Left hindlimb (tissue), 1 donor: ENCODE data around the gene DGKD.

Source experiments
- DNase-seq: peaks from one replicate; pipeline ENCODE4 v3.0.0-alpha.2; 2018

The DGKD gene

GRCh38 chr2:233448575-233448974 is 94.3 kb downstream of the DGKD start:
- DNase-seq: no peak

GRCh38 chr2:233449081-233449901 is 95.0 kb downstream of the DGKD start:
- peak; percentile 46 for DNase-seq

GRCh38 chr2:233449921-233450863 is 95.9 kb downstream of the DGKD start:
- peak; percentile 25 for DNase-seq

- peak; percentile 27 for DNase-seq
Measured at GRCh38 chr2:233450864-233451575, 96.7 kb downstream of the DGKD start.

DNA sequence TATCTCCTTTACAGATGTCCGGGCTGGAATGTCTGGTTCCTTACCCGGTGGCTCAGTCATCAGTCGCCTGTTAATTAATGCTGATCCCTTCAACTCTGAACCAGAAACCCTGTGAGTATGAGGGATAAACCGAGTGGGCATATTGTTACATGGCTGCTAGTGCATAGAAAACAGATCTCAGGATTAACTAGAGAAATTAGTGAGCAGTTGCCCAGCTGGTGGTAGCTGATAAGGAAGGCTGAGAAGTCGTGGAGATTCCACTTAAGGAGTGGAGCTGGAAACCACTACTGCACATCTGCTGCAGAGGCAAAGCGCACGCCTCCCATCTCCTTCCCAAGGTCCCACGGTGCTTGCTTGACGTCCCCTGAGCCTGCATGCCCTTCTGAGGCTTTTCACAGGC is 97.7 kb downstream of the DGKD start:
- no peak for DNase-seq

- no peak for DNase-seq
Measured at GRCh38 chr2:233453111-233453915, 99.0 kb downstream of the DGKD start.

GRCh38 chr2:233453916-233454315 is 99.6 kb downstream of the DGKD start:
- no peak for DNase-seq

DNA sequence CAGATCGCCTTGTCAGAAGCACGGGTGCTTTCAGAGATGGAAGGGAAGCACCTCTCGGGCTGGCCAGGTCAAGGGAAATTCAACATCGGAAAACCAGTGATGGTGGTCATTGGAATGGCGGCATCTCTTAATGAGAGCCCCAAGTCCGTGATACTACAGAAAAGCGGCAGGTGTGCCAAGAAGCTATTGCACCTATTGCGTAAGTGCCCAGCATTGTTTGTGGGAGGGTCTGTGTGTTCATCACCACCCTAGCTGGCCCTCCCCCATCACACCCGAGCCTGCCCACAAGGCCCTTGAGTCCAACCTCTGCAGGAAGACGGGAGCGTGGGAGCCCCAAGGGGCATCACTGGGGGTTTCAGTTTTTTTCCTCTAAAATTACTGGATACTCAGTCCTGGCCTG is 100.7 kb downstream of the DGKD start:
- DNase-seq: no peak

DNA sequence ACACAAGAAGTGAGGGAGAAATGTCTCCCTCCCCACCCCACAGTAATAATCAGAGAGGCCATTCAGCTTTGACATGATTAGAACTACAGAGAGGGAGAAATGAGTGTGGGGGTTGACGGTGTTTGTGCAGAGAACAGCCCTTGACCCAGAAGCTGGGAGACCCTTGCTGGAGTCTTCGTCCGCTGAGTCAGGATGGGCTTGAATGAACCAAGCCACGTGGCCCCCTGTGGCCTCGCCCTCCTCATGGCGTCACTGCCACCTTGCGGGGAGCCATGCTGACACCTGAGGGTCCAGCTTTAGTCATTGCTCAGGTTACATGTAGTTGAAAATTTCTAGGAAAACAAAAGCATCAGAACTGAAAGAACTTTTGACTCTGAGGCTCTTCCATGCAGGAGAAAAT is 101.2 kb downstream of the DGKD start:
- DNase-seq: no peak

GRCh38 chr2:233456111-233456510 is 101.8 kb downstream of the DGKD start:
- no peak for DNase-seq

DNA sequence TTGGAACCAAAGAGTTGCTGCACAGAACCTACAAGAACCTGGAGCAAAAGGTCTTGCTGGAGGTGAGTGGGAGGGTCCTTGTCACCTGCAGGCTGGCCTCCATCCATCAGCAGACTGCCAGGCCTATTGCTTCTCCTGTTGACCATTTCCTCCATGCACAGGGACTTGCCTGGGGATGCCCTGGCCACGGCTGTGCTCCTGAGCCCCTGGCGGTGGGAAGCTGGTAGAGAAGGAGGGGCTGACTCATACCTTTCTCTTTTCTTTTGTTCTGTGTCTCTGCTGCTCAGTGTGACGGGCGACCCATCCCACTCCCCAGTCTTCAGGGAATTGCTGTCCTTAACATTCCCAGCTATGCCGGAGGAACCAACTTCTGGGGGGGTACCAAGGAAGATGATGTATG is 102.6 kb downstream of the DGKD start:
- peak; percentile 22 for DNase-seq

- no peak for DNase-seq
Measured at GRCh38 chr2:233457356-233457755, 103.1 kb downstream of the DGKD start.

- DNase-seq: no peak
Measured at GRCh38 chr2:233458031-233458610, 103.8 kb downstream of the DGKD start.

DNA sequence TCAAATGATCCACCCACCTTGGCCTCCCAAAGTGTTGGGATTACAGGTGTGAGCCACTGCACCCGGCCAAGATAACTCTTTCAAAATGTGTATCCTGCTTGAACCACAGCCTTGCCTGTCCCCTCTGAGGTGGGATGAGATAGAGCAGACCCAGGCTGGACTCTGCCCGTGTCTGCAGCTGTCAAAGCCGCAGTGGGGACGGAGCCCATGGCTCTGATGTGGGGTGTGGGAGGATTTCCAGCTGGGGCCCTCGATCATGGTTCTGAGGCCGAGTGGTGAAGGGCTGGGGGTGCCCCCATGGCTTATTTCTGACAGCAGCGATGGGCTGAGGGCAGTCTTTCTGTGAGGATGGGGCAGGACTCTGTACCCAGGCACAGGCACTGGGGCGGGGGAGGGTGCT is 104.5 kb downstream of the DGKD start:
- DNase-seq: peak; percentile 18

- DNase-seq: peak; percentile 12
Measured at GRCh38 chr2:233459426-233459825, 105.1 kb downstream of the DGKD start.

DNA sequence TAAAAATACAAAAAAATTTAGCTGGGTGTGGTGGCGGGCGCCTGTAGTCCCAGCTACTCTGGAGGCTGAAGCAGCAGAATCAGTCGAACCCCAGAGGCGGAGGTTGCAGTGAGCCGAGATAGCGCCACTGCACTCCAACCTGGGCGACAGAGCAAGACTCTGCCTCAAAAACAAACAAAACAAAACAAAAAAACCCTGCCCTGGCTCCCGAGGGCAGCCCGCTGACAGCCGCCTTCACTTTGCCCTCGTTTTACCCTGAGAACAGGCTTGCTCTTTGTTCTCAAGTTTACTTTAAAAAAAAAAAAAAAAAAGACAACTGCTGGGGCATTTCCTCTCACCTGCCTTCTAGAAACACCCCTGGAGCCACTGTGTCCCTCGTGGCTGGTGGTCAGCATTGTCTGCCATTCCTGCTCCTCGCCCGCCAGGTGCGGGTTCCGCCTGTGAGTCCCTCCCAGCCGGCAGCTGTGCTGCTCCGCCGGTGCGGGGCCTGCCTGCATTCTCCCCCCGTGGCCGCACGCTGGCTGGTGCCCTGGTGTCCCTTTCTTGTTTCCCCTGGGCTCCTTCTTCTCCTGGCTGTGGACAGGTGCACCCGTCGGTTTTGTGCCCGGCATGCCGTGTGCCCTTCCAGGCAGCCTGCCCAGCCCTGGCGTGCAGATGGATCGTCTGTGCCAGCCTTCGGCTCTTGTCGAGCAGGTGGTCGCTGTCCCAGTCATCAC is 106.6 kb downstream of the DGKD start:
- peak; percentile 40 for DNase-seq

DNA sequence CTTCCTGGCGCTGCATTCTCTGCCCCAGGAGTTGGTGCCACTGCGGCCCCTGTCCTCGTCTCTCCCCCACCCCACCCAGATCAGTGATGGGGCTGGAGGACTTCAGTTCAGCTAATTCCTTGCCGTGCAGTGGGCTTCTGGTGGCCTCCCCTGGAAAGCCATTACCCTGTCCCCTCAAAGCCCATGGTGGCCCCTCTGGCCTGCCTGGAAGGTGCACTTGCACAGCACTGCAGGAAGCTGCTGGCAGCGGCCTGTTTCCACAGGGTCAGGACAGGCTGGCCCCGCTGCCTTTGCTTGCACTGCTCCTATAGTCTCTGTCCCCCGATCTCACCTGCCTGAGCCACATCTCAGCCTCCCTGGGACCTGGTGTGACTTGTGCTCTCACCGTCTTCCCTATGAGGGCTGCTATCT is 107.2 kb downstream of the DGKD start:
- DNase-seq: no peak

GRCh38 chr2:233462202-233462785 is 108.0 kb downstream of the DGKD start:
- DNase-seq: no peak

DNA sequence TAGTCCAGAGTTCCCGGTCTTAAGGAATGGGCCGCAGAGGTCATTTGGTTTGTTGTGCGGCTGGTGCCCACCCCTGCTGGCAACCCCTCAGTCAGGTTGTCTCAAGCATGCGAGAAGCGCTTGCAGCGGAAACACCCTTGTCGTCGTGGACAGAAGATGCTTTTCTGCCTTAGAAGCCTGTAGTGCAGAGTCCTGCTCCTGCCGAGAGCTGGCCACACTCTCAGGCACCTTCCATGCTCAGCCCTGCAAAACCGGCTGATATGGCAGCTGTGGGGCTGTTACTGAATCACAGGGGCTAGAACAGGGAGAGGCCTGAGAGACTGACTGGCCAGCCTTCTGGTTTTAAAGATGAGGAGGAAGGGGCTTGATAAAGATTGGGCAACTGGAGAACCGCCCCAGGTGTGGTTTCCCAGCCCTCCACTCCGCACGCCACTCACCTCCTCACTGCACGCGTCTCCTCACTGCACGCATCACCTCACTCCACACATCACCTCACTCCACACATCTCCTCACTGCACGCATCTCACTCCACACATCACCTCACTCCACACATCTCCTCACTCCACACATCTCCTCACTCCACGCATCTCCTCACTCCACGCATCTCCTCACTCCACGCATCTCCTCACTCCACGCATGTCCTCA is 108.7 kb downstream of the DGKD start:
- no peak for DNase-seq

DNA sequence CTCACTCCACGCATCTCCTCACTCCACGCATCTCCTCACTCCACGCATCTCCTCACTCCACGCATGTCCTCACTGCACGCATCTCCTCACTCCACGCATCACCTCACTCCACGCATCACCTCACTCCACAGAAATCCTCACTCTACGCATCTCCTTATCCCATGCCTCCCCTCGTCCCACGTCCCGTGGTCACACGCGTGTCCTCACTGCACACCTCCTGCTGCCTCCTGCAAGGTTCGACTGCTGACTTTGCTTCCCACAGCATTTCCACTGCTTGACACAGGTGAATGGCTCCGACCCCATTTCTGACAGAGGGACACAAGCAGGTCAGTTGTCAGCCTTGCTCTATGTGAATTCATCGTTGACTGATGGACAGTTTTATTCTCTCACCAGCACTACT is 109.3 kb downstream of the DGKD start:
- DNase-seq: no peak
